Measurements from ENCODE around the gene TTYH2.

DNA sequence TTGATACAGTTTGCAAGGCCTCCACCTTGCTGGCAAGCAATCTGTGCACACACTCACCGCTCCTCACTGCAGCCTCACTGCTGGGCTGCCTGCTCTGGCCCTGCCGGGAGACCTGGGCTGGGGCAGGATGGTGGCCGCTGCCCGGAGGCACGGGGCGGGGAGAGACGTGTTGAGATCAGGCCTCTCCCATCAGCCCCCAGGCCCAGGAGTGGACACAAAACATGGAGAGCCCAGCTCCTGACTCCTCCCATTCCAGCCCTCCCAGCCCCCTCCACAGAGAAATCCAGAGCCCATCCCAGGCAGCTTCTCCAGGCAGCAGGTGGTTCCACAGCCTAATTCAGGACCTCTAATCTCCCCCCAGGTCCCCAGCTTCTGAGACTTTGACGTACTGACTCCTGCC is 33.0 kb upstream of the TTYH2 start:
- TF ChIP-seq, protein P1, sequence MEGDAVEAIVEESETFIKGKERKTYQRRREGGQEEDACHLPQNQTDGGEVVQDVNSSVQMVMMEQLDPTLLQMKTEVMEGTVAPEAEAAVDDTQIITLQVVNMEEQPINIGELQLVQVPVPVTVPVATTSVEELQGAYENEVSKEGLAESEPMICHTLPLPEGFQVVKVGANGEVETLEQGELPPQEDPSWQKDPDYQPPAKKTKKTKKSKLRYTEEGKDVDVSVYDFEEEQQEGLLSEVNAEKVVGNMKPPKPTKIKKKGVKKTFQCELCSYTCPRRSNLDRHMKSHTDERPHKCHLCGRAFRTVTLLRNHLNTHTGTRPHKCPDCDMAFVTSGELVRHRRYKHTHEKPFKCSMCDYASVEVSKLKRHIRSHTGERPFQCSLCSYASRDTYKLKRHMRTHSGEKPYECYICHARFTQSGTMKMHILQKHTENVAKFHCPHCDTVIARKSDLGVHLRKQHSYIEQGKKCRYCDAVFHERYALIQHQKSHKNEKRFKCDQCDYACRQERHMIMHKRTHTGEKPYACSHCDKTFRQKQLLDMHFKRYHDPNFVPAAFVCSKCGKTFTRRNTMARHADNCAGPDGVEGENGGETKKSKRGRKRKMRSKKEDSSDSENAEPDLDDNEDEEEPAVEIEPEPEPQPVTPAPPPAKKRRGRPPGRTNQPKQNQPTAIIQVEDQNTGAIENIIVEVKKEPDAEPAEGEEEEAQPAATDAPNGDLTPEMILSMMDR (IDR thresholded peaks at IDR 0.05 in 2 of 3, conservative IDR thresholded peaks at IDR 0.05 in 1 of 3; ENCODE audit: control insufficient read depth in 2 of 3, extremely low read depth in 1 of 3, insufficient read depth in 1 of 3, low read depth in 3 of 3, low read length in 3 of 3): no peak
- TF ChIP-seq ATF7 (IDR thresholded peaks at IDR 0.05; ENCODE audit: low read depth): no peak
- no peak for TF ChIP-seq ASH2L (IDR thresholded peaks at IDR 0.05; ENCODE audit: borderline replicate concordance, low read depth)
- TF ChIP-seq ZBTB11 (CRISPR knock-in tag; IDR thresholded peaks at IDR 0.05): no peak
- no peak for TF ChIP-seq ATF2 (IDR thresholded peaks at IDR 0.05; ENCODE audit: low read length)
- TF ChIP-seq BCL11A (IDR thresholded peaks at IDR 0.05; ENCODE audit: low read depth, low read length): no peak
- no peak for TF ChIP-seq EP300 (IDR thresholded peaks at IDR 0.05; ENCODE audit: borderline replicate concordance in 1 of 2, control insufficient read depth in 1 of 2, low read depth in 2 of 2, low read length in 2 of 2)
- no peak for TF ChIP-seq MYB (IDR thresholded peaks at IDR 0.05; ENCODE audit: borderline replicate concordance, low read depth, low read length)
- no peak for TF ChIP-seq POLR2A (IDR thresholded peaks at IDR 0.05; ENCODE audit: low read depth, low read length)
- no peak for TF ChIP-seq HCFC1 (IDR thresholded peaks at IDR 0.05; ENCODE audit: low read length)
- TF ChIP-seq DPF2 (IDR thresholded peaks at IDR 0.05): no peak
- no peak for TF ChIP-seq POLR2AphosphoS5 (IDR thresholded peaks at IDR 0.05; ENCODE audit: low read length)
- TF ChIP-seq SP1 (IDR thresholded peaks at IDR 0.05; ENCODE audit: low read depth, low read length): no peak
- no peak for TF ChIP-seq CREB1 (IDR thresholded peaks at IDR 0.05; ENCODE audit: low read depth)

Data from GM12878 (cell line).